ENCODE measurements around the gene FSIP2.

The FSIP2 gene

GRCh38 chr2:185738679-185739472 lies at the start of gene FSIP2:
Gene FSIP2 (plus strand): TSS chr2:185738804. CDS start chr2:185738895, 91 bp downstream.
- no peak for DNase-seq (ENCODE audit: low spot score)

GRCh38 chr2:185689906-185690539 lies 48.6 kb upstream of the FSIP2 start:
- DNase-seq (ENCODE audit: low spot score): no peak

- DNase-seq (ENCODE audit: low spot score): no peak
Measured at GRCh38 chr2:185695711-185696235, 42.8 kb upstream of the FSIP2 start.

GRCh38 chr2:185700883-185701282 lies 37.7 kb upstream of the FSIP2 start:
- no peak for DNase-seq (ENCODE audit: low spot score)

GRCh38 chr2:185734658-185735057 lies 3.9 kb upstream of the FSIP2 start:
- DNase-seq (ENCODE audit: low spot score): no peak

GRCh38 chr2:185736210-185736609 lies 2.4 kb upstream of the FSIP2 start:
- DNase-seq (ENCODE audit: low spot score): no peak

GRCh38 chr2:185745864-185746859 lies 7.6 kb downstream of the FSIP2 start:
- DNase-seq (ENCODE audit: low spot score): no peak

- DNase-seq (ENCODE audit: low spot score): no peak
Measured at GRCh38 chr2:185757356-185757755, 18.8 kb downstream of the FSIP2 start.

GRCh38 chr2:185771396-185771795 lies 32.8 kb downstream of the FSIP2 start:
- no peak for DNase-seq (ENCODE audit: low spot score)

- DNase-seq (ENCODE audit: low spot score): no peak
Measured at GRCh38 chr2:185780890-185781289, 42.3 kb downstream of the FSIP2 start.

GRCh38 chr2:185782223-185782769 lies 43.7 kb downstream of the FSIP2 start:
- DNase-seq (ENCODE audit: low spot score): no peak

- DNase-seq (ENCODE audit: low spot score): no peak
Measured at GRCh38 chr2:185785156-185785555, 46.6 kb downstream of the FSIP2 start.

GRCh38 chr2:185785851-185786473 lies 47.4 kb downstream of the FSIP2 start:
- DNase-seq (ENCODE audit: low spot score): no peak

- DNase-seq (ENCODE audit: low spot score): no peak
Measured at GRCh38 chr2:185787227-185788145, 48.9 kb downstream of the FSIP2 start.

GRCh38 chr2:185790361-185790760 lies 51.8 kb downstream of the FSIP2 start:
- DNase-seq (ENCODE audit: low spot score): no peak

- no peak for DNase-seq (ENCODE audit: low spot score)
Measured at GRCh38 chr2:185793532-185794345, 55.1 kb downstream of the FSIP2 start.

- DNase-seq (ENCODE audit: low spot score): no peak
Measured at GRCh38 chr2:185796758-185797157, 58.2 kb downstream of the FSIP2 start.

- no peak for DNase-seq (ENCODE audit: low spot score)
Measured at GRCh38 chr2:185802926-185803325, 64.3 kb downstream of the FSIP2 start.

- DNase-seq (ENCODE audit: low spot score): no peak
Measured at GRCh38 chr2:185806783-185807182, 68.2 kb downstream of the FSIP2 start.

All from pons (tissue), 1 donor.